GM12874 (cell line): ENCODE measurements around the gene NAGS.

ENCODE experiments used
- TF ChIP-seq, protein P1 (sequence below): IDR thresholded peaks from 2 replicates; pipeline ENCODE4 v1.5.1; 2011; ENCODE audit warnings: low read depth, mild to moderate bottlenecking, control low read depth, low read length, moderate library complexity; ENCODE audit not compliant: insufficient read depth

NAGS gene

DNA sequence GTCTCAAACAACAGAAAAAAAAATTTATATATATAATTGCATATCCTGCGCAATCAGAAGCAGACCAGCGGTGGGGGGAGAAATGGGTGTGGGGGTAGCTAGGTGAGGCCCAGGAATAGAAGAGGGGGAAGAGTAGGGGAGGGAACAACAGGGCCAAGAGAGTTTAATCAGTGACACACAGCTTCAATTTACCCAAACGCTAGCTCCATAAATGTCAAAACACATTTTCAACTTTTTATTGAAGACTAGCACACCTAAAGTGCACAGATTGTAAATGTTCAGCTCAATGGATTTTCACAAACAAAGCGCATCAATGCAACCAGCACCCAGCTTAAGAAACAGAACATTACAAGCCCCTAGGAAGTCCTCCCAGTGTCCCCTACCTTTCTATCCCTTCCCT lies 24.8 kb upstream of the NAGS start:
- TF ChIP-seq, protein P1, sequence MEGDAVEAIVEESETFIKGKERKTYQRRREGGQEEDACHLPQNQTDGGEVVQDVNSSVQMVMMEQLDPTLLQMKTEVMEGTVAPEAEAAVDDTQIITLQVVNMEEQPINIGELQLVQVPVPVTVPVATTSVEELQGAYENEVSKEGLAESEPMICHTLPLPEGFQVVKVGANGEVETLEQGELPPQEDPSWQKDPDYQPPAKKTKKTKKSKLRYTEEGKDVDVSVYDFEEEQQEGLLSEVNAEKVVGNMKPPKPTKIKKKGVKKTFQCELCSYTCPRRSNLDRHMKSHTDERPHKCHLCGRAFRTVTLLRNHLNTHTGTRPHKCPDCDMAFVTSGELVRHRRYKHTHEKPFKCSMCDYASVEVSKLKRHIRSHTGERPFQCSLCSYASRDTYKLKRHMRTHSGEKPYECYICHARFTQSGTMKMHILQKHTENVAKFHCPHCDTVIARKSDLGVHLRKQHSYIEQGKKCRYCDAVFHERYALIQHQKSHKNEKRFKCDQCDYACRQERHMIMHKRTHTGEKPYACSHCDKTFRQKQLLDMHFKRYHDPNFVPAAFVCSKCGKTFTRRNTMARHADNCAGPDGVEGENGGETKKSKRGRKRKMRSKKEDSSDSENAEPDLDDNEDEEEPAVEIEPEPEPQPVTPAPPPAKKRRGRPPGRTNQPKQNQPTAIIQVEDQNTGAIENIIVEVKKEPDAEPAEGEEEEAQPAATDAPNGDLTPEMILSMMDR = no peak

DNA sequence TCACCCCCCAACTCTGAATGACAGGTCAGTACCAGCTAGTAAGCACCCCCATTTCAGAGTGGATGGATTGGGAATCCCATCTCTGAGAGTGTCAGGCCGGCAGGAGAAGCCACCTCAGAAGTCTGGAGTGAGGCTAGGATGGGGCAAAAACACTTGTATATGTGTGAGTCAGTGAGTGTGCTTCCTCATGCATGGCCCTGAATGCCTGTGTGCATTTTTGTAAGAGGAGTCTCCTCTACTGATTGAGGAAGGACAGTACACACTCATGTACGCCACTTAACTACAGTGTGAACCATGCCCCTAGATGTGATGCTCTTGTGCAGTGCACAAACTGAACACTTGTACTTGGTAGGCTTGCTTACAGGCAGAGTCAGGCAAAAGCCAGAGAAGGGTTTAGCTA lies 22.3 kb upstream of the NAGS start:
- TF ChIP-seq, protein P1 = no peak

GRCh38 chr17:43983196-43983514 lies 21.3 kb upstream of the NAGS start:
- TF ChIP-seq, protein P1 = no peak

DNA sequence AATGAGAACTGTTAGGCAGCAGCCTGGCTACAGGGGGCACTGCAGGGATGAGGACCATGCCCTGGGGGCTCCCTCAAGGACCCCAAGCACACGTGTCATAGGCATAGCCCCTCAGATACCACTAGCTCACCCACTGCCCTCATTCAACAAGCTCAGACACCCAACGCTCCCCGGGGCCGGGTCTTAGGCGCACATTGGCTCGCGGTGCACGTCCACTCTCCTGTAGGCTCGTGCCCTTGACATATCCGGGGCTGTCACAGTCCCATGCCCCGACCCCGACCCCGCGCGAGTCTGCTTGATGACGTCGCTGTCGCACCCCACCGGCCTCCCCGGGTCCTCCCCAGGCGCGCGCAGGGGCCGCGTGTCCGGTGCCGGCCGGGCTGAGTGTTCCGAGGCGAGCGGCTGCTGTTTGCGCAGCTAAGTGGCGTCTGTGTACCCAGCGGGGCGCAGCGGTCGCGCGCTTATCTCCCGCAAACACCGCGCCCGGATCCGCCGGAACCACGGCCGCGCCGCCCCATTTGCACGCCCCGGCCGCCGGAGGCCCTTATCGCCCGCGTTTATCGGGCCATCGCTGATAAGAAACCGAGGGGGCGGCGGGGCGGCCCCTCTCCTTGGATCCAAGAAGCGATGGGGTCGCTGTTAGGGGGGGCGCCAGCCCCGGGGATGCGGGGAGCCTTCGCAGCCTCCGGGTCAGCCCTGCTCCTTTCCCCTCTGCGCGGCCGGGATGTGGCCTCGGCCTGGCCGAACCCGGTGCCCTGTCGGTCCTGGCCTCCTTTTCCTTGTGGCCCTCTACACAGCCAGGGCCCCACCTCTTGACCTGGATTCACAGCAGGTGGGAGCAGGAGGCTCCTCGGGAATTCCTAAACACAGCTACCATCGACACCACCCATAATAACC lies 20.7 kb upstream of the NAGS start:
- TF ChIP-seq, protein P1 = no peak

GRCh38 chr17:43984521-43984920 lies 19.9 kb upstream of the NAGS start:
- TF ChIP-seq, protein P1 = no peak

- TF ChIP-seq, protein P1 = no peak
Measured at GRCh38 chr17:43986225-43986981, 18.0 kb upstream of the NAGS start.

DNA sequence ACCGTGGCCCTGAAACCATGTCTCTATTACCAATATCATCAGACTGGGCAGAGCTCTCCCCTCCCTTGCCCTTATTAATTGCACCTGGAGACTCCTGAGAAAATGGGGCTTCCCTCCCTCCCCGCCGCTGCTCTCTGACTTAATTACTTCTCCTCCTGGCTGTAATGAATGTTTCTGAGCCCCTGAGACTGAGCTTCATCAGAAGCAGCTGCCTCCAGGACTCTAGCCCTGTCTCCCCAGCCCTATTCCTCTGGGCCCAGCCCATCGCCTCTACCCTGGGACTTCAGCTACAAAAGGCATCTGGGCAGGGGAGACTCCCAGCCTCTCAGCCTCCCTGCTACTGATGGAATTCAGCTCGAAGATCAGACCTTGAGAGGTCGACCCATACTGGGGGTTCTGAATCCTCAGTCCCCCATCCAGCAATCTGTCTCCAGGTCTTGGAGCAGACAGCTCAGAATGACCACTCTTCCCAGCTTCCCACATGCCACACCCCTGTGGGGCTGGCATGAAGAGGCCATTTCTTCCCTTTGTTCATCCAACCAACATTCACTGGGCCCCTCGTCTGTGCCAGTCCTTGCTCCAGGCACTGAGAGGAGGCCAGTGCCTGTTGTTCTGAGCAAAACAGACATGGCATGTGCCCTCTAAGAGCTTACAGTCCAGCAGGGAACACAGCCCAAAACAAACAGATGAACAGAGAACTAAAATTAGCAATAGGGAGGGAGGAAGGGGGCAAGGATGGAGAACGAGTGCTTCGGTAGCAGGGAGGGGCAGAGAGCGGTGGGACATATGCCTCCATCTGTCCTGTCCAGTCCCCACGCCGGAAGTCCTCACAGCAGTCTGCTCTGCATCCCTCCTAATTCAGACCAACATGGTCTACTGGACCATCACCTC lies 17.0 kb upstream of the NAGS start:
- TF ChIP-seq, protein P1 = no peak
